ENCODE data around the gene PRDM9.
"Not testable (repeated sequence)": the region's sequence is repeated elsewhere in the genome, so short reads cannot be mapped to it uniquely, and the experiment has no call there.

PRDM9 gene

DNA sequence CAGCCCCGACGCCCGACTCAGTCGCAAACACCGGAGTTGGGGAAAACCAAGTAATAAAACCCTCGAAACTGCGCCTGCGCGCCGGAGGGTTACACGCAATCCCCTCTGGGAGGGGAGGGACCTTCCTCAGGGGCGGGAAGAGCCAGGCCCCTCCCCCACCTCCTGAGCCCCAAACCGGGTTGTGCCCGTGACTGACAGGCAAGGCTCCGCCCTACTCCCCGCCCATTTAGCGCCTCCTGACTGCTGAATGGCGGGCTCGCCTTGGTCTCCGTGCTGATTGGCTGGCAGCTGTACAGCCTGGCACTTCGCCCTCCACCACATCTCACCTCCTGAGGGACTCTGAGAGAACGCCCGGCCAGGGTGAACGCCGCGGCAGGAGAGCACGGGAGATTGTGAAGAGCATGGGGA, at the start of gene PRDM9:
Gene PRDM9, plus strand, starts transcription at position 332 of the 408 bp plus-strand sequence. CDS start 1,425 bp downstream, outside the sequence.
- no peak for DNase-seq

DNA sequence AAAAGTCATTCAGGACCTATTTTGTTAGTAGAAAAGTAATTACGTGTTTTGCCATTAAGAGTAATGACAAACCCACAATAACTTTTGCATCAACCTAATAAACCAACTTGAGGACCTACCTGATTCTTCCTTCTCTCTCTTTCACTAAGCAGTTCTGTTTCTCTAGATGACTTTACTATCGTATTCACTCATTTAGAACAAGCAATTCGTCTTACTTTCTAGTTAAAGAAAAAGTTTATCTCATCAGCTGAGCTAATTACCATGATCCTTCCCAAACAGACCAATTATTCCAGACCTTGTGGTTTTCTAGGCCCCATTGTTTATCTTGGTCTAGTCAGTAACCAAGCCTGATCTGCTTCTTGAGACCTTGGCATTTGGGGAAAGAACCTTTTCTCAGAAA, 49.6 kb upstream of the PRDM9 start:
- DNase-seq = no peak

DNA sequence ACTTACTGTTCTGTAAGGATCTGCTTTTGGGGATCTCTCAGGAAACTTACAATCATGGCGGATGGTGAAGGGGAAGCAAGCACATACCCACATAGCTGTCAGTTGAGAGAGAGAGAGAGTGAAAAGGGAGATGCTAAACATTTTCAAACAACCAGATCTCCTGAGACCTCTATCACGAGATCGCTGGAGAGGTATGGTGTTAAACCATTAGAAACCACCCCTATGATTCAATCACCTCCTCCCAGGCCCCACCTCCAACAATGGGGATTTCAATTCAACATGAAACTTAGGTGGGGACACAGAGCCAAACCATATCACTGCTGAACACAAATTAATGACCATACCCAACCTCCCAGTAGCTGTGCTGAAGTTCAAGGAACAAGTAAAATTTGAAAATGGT, 48.2 kb upstream of the PRDM9 start:
- no peak for DNase-seq

DNA sequence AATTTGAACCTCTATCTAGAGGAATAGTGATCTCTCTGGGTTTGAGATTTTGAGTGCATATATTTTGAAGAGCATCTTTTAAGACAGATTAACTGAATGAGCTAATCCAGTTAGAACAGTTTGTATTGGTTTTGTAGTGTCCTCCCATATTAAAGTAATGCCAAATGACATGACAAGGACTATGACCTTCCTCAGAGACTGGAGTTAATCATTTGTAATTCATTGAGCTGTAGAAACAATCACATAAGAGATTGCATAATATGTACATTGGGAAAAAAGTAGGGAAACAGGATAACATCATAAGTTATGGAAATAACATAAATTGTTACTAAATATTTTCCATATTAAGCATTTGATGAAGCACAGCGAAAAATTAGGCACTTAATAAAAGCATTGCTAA, 45.8 kb upstream of the PRDM9 start:
- no peak for DNase-seq

DNA sequence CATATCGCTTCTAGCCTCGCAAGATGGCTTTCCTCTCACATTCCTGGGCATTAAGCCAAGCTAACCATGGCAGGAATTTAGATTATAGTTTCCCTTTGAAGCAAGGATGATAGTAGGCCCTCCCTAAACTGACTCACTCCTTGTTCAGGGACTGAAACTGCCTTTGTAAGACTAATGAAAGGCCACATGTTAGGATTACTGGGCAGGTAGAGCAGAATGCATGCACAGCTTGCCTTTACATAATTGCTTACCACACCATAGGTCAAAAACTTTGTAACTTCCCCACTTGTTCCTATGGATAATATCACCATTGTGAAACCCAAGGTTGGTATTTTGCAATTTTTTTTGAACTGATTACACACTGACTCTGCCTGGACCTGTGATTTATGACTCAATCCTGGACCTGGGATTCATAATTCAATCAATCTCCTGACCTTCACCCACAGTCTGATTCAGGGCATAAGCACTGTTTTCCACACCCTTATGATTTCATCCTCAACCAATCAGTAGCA, 41.0 kb upstream of the PRDM9 start:
- no peak for DNase-seq

DNA sequence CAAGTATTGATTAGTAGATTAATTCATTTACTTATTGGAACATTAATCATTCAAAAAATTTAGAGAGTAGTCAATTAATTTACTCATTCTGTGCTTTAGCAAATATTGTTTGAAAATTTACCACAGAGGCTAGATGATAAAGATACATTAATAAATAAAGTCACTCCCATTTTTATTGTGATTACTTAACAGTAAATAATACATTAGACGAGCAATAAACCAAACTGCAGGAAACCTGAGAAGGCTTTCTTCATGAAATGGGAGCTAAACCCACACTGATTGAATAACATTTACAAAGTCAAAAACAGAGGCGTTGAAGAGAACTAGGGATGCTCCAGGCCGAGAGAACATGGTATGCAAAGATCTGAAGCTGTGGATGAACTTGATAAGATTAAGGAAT, 38.8 kb upstream of the PRDM9 start:
- no peak for DNase-seq

DNA sequence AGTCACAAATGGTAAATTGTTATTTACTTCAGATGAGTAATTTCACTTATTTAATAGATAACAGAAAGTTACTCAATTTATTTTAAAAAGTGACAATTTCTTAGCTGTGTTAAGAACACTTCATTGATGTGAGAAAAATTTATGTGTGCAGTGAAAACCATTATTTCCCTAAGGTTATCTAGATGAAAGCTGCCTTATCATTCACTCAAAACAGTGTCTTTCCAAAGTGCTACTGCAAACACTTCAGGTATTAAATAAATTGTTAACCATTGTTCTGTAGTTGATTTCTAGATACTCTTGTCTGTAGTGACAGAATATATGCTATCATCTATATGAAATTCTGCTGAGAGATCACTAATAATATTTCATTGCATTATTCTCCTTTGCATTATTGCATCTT, 33.5 kb upstream of the PRDM9 start:
- no peak for DNase-seq

DNA sequence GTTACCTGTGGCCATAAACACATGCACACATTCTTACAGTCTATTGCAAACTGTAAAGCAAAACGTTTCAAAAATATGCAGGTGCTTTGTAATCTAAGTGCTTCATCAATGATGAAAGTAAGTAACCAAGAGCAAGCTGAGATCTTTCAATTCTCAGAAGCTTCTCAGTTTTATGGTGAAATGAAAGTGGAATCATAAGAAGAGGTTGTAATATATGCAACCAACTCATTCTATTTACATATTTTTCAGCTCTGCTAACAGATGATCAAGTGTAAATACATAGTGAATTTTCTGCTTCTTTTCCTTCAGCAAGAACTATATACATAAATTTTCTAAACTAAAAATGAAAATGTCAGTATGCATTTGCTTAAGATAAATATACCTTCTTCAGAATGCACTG, 33.1 kb upstream of the PRDM9 start:
- no peak for DNase-seq

DNA sequence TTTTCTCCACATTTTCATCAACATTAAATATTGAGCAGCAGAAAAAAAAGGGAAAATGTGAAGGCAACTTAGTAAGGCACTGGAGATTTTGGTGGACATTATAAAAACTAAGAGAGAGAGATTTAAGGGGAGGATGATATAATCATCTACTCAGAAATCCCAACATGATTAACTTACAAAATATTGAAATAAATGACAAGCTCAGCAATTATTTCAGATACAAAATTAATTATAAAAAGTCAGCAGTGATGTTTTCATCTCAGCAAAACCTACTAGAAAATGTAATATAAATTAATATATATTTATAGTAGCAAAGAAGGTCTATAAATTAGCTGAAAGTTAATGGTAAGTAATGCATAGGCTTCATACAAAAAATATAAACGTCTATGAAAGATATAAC, 30.8 kb upstream of the PRDM9 start:
- DNase-seq = no peak

DNA sequence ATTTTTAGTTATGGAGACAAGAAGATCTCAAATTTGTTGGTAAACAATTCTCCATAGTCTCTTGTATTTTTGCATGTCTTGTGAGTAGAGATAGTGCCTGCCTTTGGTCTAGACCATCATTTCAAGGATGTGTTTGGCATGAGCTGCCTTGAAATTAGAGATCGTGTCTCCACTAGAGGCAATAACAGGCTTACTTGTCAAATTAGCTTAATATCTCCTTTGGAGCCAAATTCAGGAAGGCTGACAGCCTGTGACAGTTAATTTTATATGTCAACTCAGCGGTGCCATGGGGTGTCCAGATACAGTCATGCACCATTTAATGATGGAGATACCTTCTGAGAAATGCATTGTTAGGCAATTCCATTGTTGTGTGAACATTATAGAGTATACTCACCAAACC, 24.8 kb upstream of the PRDM9 start:
- no peak for DNase-seq

DNA sequence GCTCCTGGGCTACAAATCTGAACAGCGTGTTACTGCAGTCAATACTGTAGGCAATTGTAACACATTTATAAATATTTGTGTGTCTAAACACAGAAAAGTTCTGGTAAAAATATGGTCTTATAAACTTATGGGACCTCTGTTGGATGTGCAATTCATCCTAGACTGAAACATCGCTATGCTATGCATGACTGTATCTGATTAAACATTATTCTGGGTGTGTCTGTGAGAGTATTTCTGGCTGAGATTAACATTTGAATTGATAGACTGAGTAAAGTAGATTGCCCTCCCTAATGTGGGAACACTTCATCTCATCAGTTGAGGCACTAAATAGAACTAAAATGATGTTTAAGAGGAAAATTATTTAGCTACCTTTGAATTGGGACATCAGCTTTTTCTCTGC, 24.3 kb upstream of the PRDM9 start:
- DNase-seq = no peak

DNA sequence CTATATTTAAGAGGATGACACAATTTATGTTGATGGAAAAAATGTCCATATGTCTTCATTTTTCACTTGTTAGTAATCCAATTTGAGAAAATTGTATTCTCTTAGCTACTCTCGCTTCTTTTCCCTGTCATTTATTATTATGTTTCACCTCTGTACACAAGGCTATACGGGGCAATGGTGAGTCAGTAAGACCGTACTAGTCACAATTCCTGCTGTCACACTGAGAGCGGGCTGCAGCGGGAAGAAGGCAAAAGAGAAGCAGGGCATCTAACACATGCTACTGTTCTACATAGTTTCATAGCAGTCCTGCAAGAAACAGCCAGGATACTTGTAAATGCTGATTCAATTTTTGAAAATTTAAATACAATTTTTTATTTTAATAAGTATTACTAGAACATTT, 23.3 kb upstream of the PRDM9 start:
- no peak for DNase-seq

DNA sequence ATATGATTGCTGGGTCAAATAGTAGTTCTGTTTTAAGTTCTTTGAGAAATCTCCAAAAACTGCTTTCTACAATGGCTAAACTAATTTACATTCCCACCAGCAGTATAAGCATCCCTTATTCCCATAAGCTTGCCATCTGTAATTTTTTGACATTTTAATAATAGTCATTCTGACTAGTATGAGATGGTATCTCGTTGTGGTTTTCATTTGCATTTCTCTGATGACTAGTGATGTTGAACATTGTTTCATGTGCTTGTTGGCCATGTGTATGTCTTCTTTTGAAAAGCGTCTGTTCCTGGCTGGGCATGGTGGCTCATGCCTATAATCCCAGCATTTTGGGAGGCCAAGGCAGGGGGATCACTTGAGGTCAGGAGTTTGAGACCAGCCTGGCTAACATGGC, 21.2 kb upstream of the PRDM9 start:
- DNase-seq = not testable (repeated sequence)

DNA sequence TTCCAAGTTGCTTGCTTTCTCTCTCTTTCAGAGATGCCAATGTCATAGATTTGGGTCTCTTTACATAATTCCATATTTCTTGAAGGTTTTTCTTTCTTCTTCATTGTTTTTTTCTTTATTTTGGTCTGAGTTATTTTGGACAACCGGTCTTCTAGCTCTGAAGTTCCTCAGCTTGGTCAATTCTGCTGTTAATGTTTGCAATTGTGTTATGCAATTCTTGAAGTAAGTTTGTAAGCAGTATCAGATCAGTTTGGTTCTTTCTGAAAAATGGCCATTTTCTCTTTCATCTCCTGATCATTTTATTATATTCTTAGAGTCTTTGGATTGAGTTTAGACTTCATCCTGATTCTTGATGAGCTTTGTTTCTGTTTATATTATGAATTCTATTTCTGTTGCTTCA, 16.4 kb upstream of the PRDM9 start:
- no peak for DNase-seq

DNA sequence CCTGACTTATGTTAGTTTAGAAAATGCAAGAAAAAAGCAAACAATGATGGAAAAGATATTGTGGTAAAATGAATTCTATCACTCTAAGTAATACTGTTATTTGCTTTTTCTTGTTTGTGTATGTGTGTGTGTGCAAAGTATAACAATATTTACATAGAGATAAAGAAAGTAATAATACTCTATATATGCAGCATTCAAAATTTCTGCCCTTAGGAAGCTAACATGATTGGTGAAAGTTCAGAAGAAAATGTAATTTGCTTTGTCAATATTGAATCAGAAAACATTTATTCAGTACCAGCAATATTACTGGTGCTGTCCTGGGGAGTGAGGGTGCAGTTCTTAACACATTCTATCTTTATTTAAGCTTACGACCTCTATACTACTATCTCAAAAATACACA, 12.9 kb upstream of the PRDM9 start:
- no peak for DNase-seq

DNA sequence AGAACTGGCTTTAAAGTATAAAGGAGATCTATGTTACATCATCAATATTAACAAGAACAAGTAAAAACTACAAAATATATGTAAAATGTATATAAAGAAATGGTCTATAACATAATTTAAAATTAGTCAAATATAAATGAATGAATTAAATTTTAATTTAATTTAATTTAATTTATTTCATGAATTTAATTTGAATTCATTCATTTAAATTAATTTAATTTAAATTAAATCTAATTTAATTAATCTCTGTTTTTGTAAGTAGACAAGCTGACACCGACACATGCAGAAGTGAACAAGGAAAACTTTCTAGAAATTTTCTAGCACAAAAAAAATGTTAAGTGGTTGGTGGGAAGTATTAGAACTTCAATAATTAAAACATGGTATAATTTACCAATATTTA, 10.8 kb upstream of the PRDM9 start:
- DNase-seq = no peak

DNA sequence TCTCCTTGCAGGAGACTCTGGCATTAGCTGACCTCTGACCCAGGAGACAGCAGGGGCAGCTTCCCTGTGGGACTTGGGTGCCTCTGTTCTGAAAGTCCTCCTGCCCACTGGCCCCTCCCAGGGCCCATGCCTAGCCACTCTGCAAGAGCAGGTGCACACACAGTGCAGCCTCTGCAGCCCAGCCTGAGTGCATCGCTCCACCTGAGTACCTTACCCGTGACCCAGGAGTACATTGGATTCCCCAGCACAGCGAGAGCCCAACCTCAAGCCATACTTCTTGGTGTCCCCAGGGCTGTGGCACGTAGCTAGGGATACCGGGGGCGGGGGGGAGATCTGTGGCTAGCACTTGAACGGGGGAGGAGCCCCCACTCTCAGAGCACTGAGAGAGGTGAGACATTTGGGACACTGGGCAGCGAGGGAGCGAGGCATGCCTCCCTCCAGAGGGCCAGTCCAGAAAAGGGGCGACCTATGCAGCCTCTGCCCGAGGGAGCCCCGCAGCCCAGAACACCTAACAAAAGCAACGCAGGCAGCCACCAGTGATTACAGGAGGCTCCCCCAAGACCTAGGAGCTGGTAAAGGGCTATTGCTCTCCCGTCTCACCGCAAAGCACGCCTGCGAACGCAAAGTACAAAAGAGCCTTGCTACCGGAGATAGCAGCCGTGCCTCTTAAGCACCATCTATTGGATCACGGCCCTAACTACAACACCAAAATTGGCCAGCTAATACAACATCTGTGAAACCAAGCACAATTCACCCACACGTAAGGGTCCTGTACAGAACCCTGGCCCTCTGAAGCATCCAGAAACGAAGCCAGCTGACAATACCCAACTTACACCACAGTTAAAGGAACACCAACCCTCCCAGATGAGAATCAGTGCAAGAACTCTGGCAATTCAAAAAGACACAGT, 826 bp upstream of the PRDM9 start:
- DNase-seq = no peak

DNA sequence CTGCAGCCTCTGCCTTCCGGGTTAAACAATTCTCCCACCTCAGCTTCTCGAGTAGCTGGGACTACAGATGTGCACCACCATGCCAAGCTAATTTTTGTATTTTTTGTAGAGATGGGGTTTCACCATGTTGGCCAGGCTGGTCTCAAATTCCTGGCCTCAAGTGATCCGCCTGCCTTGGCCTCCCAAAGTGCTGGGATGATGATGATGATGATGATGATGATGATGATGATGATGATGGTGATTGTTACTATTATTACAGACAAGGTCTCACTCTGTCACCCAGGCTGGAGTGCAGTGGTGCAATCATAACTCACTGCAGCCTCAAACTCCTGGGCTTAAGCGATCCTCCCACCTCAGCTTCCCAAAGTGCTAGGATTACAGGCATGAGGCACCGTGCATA, 3.0 kb downstream of the PRDM9 start:
- not testable (repeated sequence) for DNase-seq

DNA sequence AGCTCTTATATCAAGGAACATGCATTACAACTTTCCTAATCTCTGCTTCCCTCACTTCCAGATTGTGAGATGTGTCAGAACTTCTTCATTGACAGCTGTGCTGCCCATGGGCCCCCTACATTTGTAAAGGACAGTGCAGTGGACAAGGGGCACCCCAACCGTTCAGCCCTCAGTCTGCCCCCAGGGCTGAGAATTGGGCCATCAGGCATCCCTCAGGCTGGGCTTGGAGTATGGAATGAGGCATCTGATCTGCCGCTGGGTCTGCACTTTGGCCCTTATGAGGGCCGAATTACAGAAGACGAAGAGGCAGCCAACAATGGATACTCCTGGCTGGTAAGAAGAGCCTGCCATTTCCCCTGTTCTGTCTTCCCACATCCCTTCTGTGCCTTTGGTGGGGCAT, 15.1 kb downstream of the PRDM9 start:
- no peak for DNase-seq

DNA sequence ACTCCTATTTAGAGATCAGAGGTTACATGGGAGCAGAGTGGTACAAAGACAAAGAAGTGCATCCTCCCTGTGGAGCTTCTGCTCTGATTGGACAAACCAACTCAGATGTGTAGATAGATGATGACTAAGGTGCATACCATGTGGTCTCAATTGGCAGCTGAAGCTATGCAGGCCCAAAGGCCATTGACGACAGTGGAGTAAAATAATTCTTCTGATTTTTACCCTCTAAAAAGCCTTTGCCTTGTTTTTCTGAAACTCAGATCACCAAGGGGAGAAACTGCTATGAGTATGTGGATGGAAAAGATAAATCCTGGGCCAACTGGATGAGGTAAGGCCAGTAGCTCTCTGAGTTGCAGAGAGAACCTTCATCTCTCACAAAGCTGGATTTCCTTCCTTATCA, 15.6 kb downstream of the PRDM9 start:
- no peak for DNase-seq

DNA sequence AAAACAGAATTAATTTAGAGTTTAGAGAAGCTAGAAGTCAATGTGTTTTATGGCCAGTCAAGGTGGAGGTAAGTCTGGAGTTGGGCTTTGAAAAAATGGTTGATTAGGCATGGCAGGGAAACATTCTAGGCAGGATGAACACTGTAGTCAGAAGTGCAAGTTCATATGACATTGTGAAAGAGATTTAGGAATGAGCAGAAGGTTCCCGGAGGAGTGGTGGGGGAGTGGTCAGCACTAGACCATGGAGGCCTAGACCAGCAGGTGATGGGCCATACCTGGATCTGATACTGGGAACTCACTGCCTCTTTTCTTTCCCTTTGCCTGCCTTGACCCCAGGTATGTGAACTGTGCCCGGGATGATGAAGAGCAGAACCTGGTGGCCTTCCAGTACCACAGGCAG, 16.6 kb downstream of the PRDM9 start:
- no peak for DNase-seq

DNA sequence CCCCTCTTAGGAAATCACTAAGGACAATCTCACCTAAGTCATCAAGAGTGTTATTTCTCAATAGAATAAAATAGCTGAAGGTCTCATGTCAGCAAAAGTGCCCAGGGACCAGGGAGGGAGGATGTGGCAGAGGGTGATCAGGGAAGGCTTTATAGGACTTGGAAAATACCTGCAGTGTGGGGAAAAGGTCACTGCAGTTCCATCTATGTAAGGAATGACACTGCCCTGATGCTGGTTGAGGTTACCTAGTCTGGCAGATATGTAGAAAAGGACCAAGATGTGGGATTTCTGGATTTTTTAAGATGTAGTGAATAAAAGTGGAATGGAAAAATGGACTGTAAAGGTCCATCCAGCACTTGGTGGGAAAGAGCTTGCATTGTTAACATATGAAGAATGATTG, 18.3 kb downstream of the PRDM9 start:
- no peak for DNase-seq

DNA sequence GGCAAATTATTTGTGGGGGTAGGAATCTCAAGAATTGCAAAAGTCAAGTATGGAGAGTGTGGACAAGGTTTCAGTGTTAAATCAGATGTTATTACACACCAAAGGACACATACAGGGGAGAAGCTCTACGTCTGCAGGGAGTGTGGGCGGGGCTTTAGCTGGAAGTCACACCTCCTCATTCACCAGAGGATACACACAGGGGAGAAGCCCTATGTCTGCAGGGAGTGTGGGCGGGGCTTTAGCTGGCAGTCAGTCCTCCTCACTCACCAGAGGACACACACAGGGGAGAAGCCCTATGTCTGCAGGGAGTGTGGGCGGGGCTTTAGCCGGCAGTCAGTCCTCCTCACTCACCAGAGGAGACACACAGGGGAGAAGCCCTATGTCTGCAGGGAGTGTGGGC, 19.2 kb downstream of the PRDM9 start:
- not testable (repeated sequence) for DNase-seq

DNA sequence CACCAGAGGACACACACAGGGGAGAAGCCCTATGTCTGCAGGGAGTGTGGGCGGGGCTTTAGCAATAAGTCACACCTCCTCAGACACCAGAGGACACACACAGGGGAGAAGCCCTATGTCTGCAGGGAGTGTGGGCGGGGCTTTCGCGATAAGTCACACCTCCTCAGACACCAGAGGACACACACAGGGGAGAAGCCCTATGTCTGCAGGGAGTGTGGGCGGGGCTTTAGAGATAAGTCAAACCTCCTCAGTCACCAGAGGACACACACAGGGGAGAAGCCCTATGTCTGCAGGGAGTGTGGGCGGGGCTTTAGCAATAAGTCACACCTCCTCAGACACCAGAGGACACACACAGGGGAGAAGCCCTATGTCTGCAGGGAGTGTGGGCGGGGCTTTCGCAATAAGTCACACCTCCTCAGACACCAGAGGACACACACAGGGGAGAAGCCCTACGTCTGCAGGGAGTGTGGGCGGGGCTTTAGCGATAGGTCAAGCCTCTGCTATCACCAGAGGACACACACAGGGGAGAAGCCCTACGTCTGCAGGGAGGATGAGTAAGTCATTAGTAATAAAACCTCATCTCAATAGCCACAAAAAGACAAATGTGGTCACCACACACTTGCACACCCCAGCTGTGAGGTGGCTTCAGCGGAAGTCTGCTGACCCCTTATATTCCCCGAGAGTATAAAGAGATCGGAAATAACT, 20.0 kb downstream of the PRDM9 start:
- DNase-seq = not testable (repeated sequence)
